Thyroid gland (tissue), 4 donors: ENCODE results near the gene UBE2V1.

Source experiments
- CTCF ChIP-seq, 6 experiments: fragments of 200-600 bp in 3 of 6; fragments of 450-650 bp in 3 of 6; sonication (generic) in 3 of 6; IDR thresholded peaks; one replicate each; pipeline ENCODE4 v1.5.1; 2016 to 2019; ENCODE audit warnings: antibody characterized with exemption in 6 of 6, mild to moderate bottlenecking in 2 of 6, inconsistent platforms in 1 of 6, moderate library complexity in 1 of 6
- POLR2A ChIP-seq, 2 donors: fragments of 450-650 bp; IDR thresholded peaks; one replicate each; pipeline ENCODE4 v1.6.1; 2017; ENCODE audit warnings: antibody characterized with exemption in 2 of 2, mild to moderate bottlenecking in 2 of 2, moderate library complexity in 1 of 2

- TF ChIP-seq CTCF (IDR thresholded peaks at IDR 0.05) = no peak
- no peak for TF ChIP-seq POLR2A (IDR thresholded peaks at IDR 0.05)
Observed at GRCh38 chr20:50052550-50053361, 60.2 kb downstream of the UBE2V1 start.
